PC-9 (cell line): Measurements from ENCODE around the gene HEPACAM2.

Experiments
- CTCF ChIP-seq: fragments of 200-600 bp; sonication (generic); conservative IDR thresholded peaks from 2 replicates; pipeline ENCODE4 v1.6.1; 2017; ENCODE audit warnings: mixed run types, antibody characterized with exemption, mild to moderate bottlenecking, moderate library complexity
- EZH2 ChIP-seq: fragments of 200-600 bp; sonication (generic); IDR thresholded peaks from 2 replicates; pipeline ENCODE4 v1.8.0; 2017; ENCODE audit warnings: antibody characterized with exemption, low read depth

GRCh38 chr7:93231259-93231658 is 5.0 kb upstream of the HEPACAM2 start:
- TF ChIP-seq EZH2: no peak
- TF ChIP-seq CTCF: no peak
